ENCODE results near the gene ABHD1. TPM values are rescaled to one million over a fixed set of nuclear protein-coding genes. Genes with fewer than 3 reads are reported as not detected.

The ABHD1 gene
- total and polyA plus RNA-seq, 2 donors (not counting 3 experiments of a cell fraction or from before 2014, with no cell fraction given), result 0.07 TPM; not detected in 1

GRCh38 chr2:27164960-27165763 lies 41.5 kb downstream of the ABHD1 start:
- ChIA-PET POLR2A (no interaction called here), CTCF (interaction anchor here (0.9 to 3.4 kb wide), 4 partner anchors 10 to 32 kb away, joined by 3 to 14 read pairs (median 4); no protein-coding TSS in a partner anchor)
- Histone ChIP-seq H3K27ac (ENCODE audit: insufficient read depth, low read depth, low read length) (no peak overlapping the region), H3K27me3 (ENCODE audit: control insufficient read depth in 2 of 2, insufficient read depth in 2 of 2, low read length in 2 of 2) (peaks cover 3% of the 10 kb centered on the region in 2 experiments), H3K36me3 (ENCODE audit: control insufficient read depth in 2 of 2, extremely low read depth in 1 of 2, insufficient read depth in 2 of 2, low read length in 2 of 2) (no peaks in the 10 kb centered on the region), H3K79me2 (ENCODE audit: control insufficient read depth, insufficient read depth, low read length) (no peaks in the 10 kb centered on the region), H3K9me1 (replicated peaks; ENCODE audit: control insufficient read depth, extremely low read depth, insufficient read depth, low read length) (no peaks in the 10 kb centered on the region), H3K4me3 (replicated peaks in 1 of 3; ENCODE audit: insufficient read depth in 1 of 3, low read depth in 1 of 3, low read length in 3 of 3) (no peak overlapping the region), H3K4me1 (ENCODE audit: control insufficient read depth, extremely low read depth, insufficient read depth, low read length) (no peaks in the 10 kb centered on the region), H3K9me3 (replicated peaks; ENCODE audit: control insufficient read depth, insufficient read depth, low read length) (no peaks in the 10 kb centered on the region), H4K20me1 (replicated peaks; ENCODE audit: control insufficient read depth, extremely low read depth, insufficient read depth, low read length) (no peaks in the 10 kb centered on the region), H2AFZ (ENCODE audit: low read depth, low read length) (no peak overlapping the region), H3K9ac (replicated peaks; ENCODE audit: extremely low read depth, insufficient read depth, low read length) (no peak overlapping the region), H3K4me2 (ENCODE audit: insufficient read depth, low read length) (no peak overlapping the region)
- no peak for DNase-seq (ENCODE audit: low read depth, low spot score)
- FAIRE-seq, result no peak
- dilution Hi-C loops (cut with MboI; ENCODE audit: extremely low pct_ligation_motif_present, low sequenced_read_pairs) (no loop called here), intact Hi-C loops (cut with micrococcal nuclease) (no loop called here)
- no TSS peak for BruUV-seq (replicated peaks)
- TF ChIP-seq POLR2AphosphoS5 (IDR thresholded peaks at IDR 0.05; ENCODE audit: insufficient read depth, low read depth, low read length) (no peak), GATA2 (IDR thresholded peaks at IDR 0.05; ENCODE audit: insufficient read depth, insufficient read length, low read depth, low read length) (no peak), POLR2A (IDR thresholded peaks at IDR 0.05; ENCODE audit: low read depth, low read length) (no peak), FOS (IDR thresholded peaks at IDR 0.05; ENCODE audit: borderline replicate concordance, insufficient read depth, low read length) (no peak), EZH2 (IDR thresholded peaks at IDR 0.05; ENCODE audit: borderline replicate concordance, low read depth, low read length, severe bottlenecking) (no peak)

Data from endothelial cell of umbilical vein (primary cell).